ENCODE data around the gene DNAH2. TPM values are rescaled to one million over a fixed set of nuclear protein-coding genes. Genes with fewer than 3 reads are reported as not detected.

DNAH2 gene
- total RNA-seq, 1 experiment from 2014 or later = 0.17 TPM

GRCh38 chr17:7713782-7714181 lies 3.8 kb upstream of the DNAH2 start:
- no peak overlapping the region for H3K27ac Mint-ChIP-seq
- H3K4me1 Mint-ChIP-seq = peaks cover 46% of the 10 kb centered on the region
- no peaks in the 10 kb centered on the region for H3K9me3 Mint-ChIP-seq
- H3K36me3 Mint-ChIP-seq = no peaks in the 10 kb centered on the region
- TF ChIP-seq CBFB (CRISPR knock-in tag; IDR thresholded peaks at IDR 0.05; ENCODE audit: low read depth) (no peak), KAT7 (CRISPR knock-in tag; IDR thresholded peaks at IDR 0.05; ENCODE audit: borderline replicate concordance) (no peak), OVOL2 (CRISPR knock-in tag; IDR thresholded peaks at IDR 0.05; ENCODE audit: borderline replicate concordance) (no peak), ZNF232 (CRISPR knock-in tag; IDR thresholded peaks at IDR 0.05) (no peak), ZNF416 (CRISPR knock-in tag; IDR thresholded peaks at IDR 0.05) (no peak), ZNF263 (CRISPR knock-in tag; IDR thresholded peaks at IDR 0.05; ENCODE audit: low read depth) (no peak), ZNF121 (CRISPR knock-in tag; IDR thresholded peaks at IDR 0.05) (no peak), GABPB1 (CRISPR knock-in tag; IDR thresholded peaks at IDR 0.05) (no peak), NFATC4 (CRISPR knock-in tag; IDR thresholded peaks at IDR 0.05) (no peak)
- TF ChIP-seq, protein P1, sequence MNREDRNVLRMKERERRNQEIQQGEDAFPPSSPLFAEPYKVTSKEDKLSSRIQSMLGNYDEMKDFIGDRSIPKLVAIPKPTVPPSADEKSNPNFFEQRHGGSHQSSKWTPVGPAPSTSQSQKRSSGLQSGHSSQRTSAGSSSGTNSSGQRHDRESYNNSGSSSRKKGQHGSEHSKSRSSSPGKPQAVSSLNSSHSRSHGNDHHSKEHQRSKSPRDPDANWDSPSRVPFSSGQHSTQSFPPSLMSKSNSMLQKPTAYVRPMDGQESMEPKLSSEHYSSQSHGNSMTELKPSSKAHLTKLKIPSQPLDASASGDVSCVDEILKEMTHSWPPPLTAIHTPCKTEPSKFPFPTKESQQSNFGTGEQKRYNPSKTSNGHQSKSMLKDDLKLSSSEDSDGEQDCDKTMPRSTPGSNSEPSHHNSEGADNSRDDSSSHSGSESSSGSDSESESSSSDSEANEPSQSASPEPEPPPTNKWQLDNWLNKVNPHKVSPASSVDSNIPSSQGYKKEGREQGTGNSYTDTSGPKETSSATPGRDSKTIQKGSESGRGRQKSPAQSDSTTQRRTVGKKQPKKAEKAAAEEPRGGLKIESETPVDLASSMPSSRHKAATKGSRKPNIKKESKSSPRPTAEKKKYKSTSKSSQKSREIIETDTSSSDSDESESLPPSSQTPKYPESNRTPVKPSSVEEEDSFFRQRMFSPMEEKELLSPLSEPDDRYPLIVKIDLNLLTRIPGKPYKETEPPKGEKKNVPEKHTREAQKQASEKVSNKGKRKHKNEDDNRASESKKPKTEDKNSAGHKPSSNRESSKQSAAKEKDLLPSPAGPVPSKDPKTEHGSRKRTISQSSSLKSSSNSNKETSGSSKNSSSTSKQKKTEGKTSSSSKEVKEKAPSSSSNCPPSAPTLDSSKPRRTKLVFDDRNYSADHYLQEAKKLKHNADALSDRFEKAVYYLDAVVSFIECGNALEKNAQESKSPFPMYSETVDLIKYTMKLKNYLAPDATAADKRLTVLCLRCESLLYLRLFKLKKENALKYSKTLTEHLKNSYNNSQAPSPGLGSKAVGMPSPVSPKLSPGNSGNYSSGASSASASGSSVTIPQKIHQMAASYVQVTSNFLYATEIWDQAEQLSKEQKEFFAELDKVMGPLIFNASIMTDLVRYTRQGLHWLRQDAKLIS (CRISPR knock-in tag; IDR thresholded peaks at IDR 0.05; ENCODE audit: borderline replicate concordance) = no peak
- TF ChIP-seq, protein P2, sequence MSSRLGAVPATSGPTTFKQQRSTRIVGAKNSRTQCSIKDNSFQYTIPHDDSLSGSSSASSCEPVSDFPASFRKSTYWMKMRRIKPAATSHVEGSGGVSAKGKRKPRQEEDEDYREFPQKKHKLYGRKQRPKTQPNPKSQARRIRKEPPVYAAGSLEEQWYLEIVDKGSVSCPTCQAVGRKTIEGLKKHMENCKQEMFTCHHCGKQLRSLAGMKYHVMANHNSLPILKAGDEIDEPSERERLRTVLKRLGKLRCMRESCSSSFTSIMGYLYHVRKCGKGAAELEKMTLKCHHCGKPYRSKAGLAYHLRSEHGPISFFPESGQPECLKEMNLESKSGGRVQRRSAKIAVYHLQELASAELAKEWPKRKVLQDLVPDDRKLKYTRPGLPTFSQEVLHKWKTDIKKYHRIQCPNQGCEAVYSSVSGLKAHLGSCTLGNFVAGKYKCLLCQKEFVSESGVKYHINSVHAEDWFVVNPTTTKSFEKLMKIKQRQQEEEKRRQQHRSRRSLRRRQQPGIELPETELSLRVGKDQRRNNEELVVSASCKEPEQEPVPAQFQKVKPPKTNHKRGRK (CRISPR knock-in tag; IDR thresholded peaks at IDR 0.05; ENCODE audit: borderline replicate concordance) = no peak
- TF ChIP-seq, protein P3, sequence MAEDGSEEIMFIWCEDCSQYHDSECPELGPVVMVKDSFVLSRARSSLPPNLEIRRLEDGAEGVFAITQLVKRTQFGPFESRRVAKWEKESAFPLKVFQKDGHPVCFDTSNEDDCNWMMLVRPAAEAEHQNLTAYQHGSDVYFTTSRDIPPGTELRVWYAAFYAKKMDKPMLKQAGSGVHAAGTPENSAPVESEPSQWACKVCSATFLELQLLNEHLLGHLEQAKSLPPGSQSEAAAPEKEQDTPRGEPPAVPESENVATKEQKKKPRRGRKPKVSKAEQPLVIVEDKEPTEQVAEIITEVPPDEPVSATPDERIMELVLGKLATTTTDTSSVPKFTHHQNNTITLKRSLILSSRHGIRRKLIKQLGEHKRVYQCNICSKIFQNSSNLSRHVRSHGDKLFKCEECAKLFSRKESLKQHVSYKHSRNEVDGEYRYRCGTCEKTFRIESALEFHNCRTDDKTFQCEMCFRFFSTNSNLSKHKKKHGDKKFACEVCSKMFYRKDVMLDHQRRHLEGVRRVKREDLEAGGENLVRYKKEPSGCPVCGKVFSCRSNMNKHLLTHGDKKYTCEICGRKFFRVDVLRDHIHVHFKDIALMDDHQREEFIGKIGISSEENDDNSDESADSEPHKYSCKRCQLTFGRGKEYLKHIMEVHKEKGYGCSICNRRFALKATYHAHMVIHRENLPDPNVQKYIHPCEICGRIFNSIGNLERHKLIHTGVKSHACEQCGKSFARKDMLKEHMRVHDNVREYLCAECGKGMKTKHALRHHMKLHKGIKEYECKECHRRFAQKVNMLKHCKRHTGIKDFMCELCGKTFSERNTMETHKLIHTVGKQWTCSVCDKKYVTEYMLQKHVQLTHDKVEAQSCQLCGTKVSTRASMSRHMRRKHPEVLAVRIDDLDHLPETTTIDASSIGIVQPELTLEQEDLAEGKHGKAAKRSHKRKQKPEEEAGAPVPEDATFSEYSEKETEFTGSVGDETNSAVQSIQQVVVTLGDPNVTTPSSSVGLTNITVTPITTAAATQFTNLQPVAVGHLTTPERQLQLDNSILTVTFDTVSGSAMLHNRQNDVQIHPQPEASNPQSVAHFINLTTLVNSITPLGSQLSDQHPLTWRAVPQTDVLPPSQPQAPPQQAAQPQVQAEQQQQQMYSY (CRISPR knock-in tag; IDR thresholded peaks at IDR 0.05) = no peak
- TF ChIP-seq, protein P4, sequence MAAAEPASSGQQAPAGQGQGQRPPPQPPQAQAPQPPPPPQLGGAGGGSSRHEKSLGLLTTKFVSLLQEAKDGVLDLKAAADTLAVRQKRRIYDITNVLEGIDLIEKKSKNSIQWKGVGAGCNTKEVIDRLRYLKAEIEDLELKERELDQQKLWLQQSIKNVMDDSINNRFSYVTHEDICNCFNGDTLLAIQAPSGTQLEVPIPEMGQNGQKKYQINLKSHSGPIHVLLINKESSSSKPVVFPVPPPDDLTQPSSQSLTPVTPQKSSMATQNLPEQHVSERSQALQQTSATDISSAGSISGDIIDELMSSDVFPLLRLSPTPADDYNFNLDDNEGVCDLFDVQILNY (CRISPR knock-in tag; IDR thresholded peaks at IDR 0.05) = no peak
- TF ChIP-seq, protein P5, sequence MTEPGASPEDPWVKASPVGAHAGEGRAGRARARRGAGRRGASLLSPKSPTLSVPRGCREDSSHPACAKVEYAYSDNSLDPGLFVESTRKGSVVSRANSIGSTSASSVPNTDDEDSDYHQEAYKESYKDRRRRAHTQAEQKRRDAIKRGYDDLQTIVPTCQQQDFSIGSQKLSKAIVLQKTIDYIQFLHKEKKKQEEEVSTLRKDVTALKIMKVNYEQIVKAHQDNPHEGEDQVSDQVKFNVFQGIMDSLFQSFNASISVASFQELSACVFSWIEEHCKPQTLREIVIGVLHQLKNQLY (CRISPR knock-in tag; IDR thresholded peaks at IDR 0.05) = no peak
- TF ChIP-seq, protein P6, sequence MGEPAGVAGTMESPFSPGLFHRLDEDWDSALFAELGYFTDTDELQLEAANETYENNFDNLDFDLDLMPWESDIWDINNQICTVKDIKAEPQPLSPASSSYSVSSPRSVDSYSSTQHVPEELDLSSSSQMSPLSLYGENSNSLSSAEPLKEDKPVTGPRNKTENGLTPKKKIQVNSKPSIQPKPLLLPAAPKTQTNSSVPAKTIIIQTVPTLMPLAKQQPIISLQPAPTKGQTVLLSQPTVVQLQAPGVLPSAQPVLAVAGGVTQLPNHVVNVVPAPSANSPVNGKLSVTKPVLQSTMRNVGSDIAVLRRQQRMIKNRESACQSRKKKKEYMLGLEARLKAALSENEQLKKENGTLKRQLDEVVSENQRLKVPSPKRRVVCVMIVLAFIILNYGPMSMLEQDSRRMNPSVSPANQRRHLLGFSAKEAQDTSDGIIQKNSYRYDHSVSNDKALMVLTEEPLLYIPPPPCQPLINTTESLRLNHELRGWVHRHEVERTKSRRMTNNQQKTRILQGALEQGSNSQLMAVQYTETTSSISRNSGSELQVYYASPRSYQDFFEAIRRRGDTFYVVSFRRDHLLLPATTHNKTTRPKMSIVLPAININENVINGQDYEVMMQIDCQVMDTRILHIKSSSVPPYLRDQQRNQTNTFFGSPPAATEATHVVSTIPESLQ (CRISPR knock-in tag; IDR thresholded peaks at IDR 0.05) = no peak
- TF ChIP-seq, protein P7, sequence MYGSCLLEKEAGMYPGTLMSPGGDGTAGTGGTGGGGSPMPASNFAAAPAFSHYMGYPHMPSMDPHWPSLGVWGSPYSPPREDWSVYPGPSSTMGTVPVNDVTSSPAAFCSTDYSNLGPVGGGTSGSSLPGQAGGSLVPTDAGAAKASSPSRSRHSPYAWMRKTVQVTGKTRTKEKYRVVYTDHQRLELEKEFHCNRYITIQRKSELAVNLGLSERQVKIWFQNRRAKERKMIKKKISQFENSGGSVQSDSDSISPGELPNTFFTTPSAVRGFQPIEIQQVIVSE (CRISPR knock-in tag; IDR thresholded peaks at IDR 0.05; ENCODE audit: borderline replicate concordance) = no peak
- TF ChIP-seq, protein P8, sequence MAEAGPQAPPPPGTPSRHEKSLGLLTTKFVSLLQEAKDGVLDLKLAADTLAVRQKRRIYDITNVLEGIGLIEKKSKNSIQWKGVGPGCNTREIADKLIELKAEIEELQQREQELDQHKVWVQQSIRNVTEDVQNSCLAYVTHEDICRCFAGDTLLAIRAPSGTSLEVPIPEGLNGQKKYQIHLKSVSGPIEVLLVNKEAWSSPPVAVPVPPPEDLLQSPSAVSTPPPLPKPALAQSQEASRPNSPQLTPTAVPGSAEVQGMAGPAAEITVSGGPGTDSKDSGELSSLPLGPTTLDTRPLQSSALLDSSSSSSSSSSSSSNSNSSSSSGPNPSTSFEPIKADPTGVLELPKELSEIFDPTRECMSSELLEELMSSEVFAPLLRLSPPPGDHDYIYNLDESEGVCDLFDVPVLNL (CRISPR knock-in tag; IDR thresholded peaks at IDR 0.05; ENCODE audit: borderline replicate concordance, low read depth) = no peak
- ChIA-PET POLR2A (interaction anchor here (0.6 to 2.3 kb wide), 2 partner anchors 26 to 352 kb away, joined by 4 to 8 read pairs; partner anchors contain the start of genes TP53 and WRAP53), CTCF (interaction anchor here (1.0 to 8.0 kb wide), 6 partner anchors 8 to 127 kb away, joined by 3 to 120 read pairs (median 6); partner anchors contain the start of genes ATP1B2, EFNB3, SOX15 and TP53)
- DNase-seq (ENCODE audit: low spot score) (no peak), ATAC-seq (no peak)
- peaks cover 27% of the 10 kb centered on the region for H3K27me3 Mint-ChIP-seq (ENCODE audit: low read depth)
- no peak overlapping the region for H3K4me3 Mint-ChIP-seq
